ENCODE data around the gene TPSG1.
"Not testable (repeated sequence)": the region's sequence is repeated elsewhere in the genome, so short reads cannot be mapped to it uniquely, and the experiment has no call there.

DNA sequence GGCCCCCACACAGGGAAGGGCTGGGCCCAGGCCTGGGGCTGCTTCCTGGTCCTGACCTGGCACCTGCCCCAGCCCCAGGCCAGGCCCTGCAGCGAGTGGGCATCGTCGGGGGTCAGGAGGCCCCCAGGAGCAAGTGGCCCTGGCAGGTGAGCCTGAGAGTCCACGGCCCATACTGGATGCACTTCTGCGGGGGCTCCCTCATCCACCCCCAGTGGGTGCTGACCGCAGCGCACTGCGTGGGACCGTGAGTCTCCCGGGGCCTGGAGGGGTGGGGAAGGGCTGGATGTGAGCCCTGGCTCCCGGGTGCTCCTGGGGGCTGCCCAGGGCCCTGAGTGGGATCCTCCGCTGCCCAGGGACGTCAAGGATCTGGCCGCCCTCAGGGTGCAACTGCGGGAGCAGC, 16.0 kb upstream of the TPSG1 start:
- TF ChIP-seq POLR2AphosphoS5, SPI1, POLR2A (IDR thresholded peaks at IDR 0.05; ENCODE audit: low read depth, low read length): not testable (repeated sequence)

All from GM12891 (cell line).